IPS DF 19.7 (cell line): Measurements from ENCODE around the gene STXBP5.

Source experiments
- DNase-seq: peaks from one replicate; pipeline ENCODE4 v3.0.0-alpha.2; 2013; ENCODE audit warnings: low read depth, low spot score

The STXBP5 gene

GRCh38 chr6:147211349-147211748 is 7.1 kb downstream of the STXBP5 start:
- no peak for DNase-seq

GRCh38 chr6:147211831-147212230 is 7.6 kb downstream of the STXBP5 start:
- DNase-seq, result no peak

- DNase-seq, result no peak
Observed at GRCh38 chr6:147212622-147213021, 8.4 kb downstream of the STXBP5 start.

GRCh38 chr6:147213772-147214171 is 9.6 kb downstream of the STXBP5 start:
- no peak for DNase-seq

- DNase-seq, result no peak
Observed at GRCh38 chr6:147214248-147215227, 10.3 kb downstream of the STXBP5 start.

GRCh38 chr6:147216915-147217314 is 12.7 kb downstream of the STXBP5 start:
- no peak for DNase-seq

GRCh38 chr6:147217840-147218404 is 13.7 kb downstream of the STXBP5 start:
- no peak for DNase-seq

- DNase-seq, result no peak
Observed at GRCh38 chr6:147218797-147219196, 14.6 kb downstream of the STXBP5 start.

GRCh38 chr6:147219463-147219862 is 15.2 kb downstream of the STXBP5 start:
- DNase-seq, result no peak

GRCh38 chr6:147220345-147220744 is 16.1 kb downstream of the STXBP5 start:
- no peak for DNase-seq

GRCh38 chr6:147221739-147222138 is 17.5 kb downstream of the STXBP5 start:
- no peak for DNase-seq

GRCh38 chr6:147222160-147222838 is 18.1 kb downstream of the STXBP5 start:
- DNase-seq, result no peak

- no peak for DNase-seq
Observed at GRCh38 chr6:147223736-147224135, 19.5 kb downstream of the STXBP5 start.

- DNase-seq, result no peak
Observed at GRCh38 chr6:147226163-147226724, 22.0 kb downstream of the STXBP5 start.

GRCh38 chr6:147226877-147227276 is 22.7 kb downstream of the STXBP5 start:
- no peak for DNase-seq

GRCh38 chr6:147227770-147228320 is 23.6 kb downstream of the STXBP5 start:
- DNase-seq, result no peak

- DNase-seq, result no peak
Observed at GRCh38 chr6:147231589-147231988, 27.4 kb downstream of the STXBP5 start.

GRCh38 chr6:147234685-147235084 is 30.5 kb downstream of the STXBP5 start:
- DNase-seq, result no peak

GRCh38 chr6:147238164-147238563 is 33.9 kb downstream of the STXBP5 start:
- DNase-seq, result no peak

GRCh38 chr6:147238906-147239305 is 34.7 kb downstream of the STXBP5 start:
- no peak for DNase-seq

- DNase-seq, result no peak
Observed at GRCh38 chr6:147244832-147245231, 40.6 kb downstream of the STXBP5 start.

- no peak for DNase-seq
Observed at GRCh38 chr6:147245693-147246092, 41.5 kb downstream of the STXBP5 start.
